NCI-H2081 treated with DMSO at 0.1 percent for 48 hours (cell line): Measurements from ENCODE around the gene FKBP14.
"Not testable (repeated sequence)": the region's sequence is repeated elsewhere in the genome, so short reads cannot be mapped to it uniquely, and the experiment has no call there.

Source experiments
- DNase-seq: peaks from one replicate; lab custom pipeline; 2025; lab: John Stamatoyannopoulos, UW

The FKBP14 gene, protein sequence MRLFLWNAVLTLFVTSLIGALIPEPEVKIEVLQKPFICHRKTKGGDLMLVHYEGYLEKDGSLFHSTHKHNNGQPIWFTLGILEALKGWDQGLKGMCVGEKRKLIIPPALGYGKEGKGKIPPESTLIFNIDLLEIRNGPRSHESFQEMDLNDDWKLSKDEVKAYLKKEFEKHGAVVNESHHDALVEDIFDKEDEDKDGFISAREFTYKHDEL

GRCh38 chr7:30026229-30027064, at the start of gene FKBP14:
TSS of gene FKBP14 (minus strand) at chr7:30026702. CDS start at chr7:30026508, 194 bp downstream.
- peak; percentile 99 for DNase-seq

- peak; percentile 37 for DNase-seq
Observed at GRCh38 chr7:30074422-30075030, 48.0 kb upstream of the FKBP14 start.

DNA sequence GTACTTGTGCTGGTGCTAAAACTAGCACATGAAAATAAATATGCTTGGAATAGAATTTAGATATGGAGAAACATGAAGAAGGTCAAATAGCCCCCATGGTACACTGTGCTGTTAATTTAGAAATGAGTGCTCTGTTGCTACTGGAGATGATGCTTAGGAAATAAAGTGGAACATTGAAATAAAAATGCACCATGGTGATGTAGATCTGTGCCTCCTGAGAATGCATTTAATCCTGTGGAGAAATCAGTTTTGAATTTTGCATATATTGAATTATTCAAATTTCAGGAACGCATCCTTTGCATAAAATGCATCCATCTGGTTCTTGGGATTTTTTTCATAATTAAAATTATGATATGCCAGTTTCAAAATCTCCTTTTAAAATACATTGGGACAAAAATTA, 46.2 kb upstream of the FKBP14 start:
- DNase-seq: no peak

DNA sequence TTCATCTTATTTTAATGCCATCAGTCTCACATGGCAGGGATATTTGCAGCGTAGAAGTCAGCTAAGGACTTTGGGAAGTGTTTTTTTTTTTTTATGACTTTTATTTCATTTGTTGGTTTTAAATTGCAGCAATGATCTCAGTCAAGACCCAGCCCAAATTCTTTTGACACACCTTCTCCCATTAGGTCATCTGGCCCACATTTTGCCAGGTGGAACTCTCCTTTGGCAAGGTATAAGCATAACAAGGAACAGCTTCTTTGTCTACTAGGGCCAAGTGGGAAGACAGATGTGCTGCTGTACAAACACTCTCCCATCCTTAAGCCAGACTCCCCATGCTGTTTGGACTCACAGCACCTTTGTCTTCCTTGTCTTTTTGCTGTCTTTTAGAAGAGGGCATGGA, 43.5 kb upstream of the FKBP14 start:
- no peak for DNase-seq

DNA sequence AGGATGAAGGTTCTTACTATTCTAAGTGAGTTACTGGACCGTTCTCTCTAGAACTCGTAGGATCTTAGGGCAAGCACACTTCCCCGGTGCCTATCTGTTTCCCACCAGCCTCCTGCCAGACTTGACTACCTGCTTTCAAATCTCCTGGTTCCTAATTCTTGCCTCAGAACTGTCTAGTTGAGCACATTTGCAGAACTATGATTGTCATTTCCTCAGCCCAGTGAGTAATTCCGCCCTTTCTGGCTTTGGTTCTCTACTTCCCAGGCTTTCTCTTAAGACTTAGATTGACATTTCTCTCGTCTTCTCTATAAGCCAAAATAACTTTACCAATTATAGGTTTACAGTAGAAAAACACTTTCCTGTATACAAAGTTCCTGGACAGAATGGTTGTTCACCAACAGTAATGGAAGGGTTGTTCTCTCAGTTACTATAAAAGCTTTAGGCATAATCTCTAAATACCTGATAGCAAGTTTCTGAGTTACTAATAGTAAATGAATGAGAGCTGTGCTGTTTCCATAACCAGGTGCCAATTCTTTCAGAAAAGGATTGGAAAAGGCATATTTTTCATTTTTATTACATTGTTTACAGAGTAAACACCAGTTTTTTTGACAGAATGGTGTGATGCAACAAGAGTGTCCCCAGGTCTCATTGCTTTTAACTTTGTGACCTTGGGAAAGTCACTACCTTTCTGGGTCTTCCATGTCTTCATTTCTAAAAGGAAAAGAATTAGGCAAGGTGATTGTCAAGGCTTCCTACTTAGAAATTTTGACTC, 42.8 kb upstream of the FKBP14 start:
- DNase-seq: no peak

DNA sequence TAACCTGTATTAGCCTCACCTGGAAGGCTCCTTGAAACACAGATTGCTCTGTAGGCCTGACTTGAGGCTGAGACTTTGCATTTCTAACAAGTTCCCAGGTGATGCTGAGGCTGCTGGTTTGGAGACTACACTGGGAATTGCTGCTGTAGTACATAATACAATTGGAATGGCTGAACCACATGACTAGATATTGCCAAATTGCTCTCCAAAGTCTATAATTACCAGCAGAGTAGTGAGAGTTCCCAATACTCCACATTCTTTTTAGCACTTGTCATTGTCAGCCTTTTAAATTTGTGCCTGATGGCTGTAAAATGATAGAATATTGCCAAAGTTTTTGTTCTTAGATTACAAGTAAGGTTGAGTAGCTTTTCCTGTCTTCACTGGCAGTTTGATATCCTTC, 41.6 kb upstream of the FKBP14 start:
- DNase-seq: no peak

DNA sequence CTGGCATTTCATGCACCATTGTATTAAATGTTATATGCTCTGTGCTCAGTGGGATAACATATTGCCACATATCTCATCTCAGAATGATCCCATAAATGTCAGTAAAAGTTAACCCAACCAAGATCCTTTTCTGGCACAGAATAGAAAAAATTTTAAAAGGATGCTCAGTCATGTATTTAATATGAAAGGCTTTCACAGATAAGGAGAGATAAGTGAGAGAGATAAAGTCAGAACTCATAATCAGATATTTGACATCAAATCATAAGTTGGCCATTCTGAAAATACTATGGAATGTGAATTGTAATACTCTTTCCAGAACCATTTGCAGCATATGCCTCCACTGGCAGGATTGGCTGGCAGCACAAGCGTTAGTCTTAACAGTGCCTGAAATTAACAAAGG, 40.2 kb upstream of the FKBP14 start:
- DNase-seq: no peak

DNA sequence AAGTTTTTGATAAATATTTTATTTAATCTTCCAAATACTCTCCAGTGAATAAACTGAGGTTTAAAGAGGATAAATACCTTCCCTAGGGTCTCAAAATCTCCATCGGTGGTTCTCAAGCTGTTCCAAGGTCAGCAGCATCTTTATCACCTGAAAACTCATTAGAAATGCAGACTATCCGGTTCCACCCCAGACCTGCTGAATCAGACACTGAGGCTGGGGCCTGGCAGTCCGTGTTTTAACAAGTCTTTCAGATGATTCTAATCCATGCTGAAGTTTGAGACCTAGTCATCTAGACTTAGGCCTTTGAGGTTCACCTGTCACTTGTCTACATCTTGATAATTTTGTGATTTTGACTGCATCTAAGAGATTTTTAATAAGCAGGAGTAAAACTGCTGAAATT, 39.2 kb upstream of the FKBP14 start:
- DNase-seq: no peak

DNA sequence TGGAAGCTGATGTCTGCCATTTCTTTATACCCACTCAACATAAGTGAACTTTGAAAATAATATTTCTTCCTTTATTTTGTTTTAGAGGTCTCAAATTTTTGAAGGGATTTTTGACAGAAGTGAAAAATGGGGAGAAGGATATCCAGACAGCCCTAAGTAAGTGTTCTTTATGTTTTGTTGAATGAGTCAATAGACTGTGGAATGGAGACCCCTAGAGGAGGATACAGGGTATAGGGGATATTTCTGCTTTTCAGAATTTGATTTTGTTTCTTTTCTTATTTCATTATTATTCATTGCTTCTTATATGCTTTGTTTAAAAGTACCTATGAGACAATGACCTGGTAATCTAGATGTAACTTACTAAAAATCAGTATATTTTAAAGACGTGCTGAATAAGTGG, 36.1 kb upstream of the FKBP14 start:
- DNase-seq: no peak

DNA sequence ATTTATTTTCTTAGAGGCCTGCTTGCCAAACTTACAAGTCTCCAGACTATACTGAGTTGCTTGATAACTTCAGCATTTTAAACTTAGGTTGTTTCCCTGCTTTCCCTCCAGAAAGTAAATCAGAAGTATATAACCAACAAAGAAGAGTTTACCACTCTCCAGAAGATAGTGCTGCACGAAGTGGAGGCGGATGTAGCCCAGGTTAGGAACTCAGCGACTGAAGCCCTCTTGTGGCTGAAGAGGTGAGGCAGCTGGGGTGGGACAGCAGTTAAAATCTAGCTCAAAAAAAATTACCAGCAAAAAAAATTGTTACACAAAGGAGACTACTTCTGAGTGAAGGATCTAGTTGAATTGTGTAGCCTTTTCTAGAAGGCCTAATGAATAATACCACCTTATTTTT, 35.3 kb upstream of the FKBP14 start:
- DNase-seq: not testable (repeated sequence)

DNA sequence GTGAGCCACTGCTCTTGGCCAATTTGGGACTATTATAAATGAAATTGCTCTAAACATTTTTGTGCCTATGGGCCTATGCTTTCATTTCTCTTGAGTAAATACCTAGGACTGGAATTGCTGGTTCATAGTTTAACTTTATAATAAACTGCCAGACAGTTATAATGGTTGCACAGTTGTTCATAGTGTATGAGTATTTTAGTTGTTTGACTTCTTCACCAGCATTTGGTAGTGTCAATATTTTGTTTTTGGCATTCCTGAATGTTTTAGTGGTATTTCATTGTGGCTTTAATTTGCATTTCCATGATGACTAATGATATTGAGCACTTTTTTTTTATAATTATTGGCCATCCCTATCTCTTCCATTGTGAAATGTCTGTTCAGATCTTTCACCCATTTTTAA, 31.2 kb upstream of the FKBP14 start:
- DNase-seq: no peak

DNA sequence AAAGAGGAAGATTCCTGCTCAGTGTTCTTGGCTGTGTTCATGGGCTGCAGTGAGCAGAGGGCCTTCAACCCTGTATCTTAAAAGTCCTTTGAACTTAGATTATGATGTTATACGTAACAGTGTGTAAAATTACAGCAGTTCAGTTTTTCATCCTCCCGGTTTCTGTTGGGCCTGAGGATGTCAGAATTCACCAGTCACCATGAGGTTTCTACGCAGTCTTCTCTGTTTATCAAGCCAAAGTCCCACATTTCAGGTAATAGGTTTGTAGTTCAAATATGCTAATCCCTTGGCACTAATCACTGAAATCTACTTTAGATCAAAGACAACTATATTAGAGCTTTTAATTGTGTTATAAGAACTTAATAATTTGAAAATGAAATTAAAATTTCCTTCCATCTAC, 26.6 kb upstream of the FKBP14 start:
- DNase-seq: no peak

GRCh38 chr7:30049173-30049572, 22.7 kb upstream of the FKBP14 start:
- DNase-seq: no peak

- no peak for DNase-seq
Observed at GRCh38 chr7:30048582-30048981, 22.1 kb upstream of the FKBP14 start.

DNA sequence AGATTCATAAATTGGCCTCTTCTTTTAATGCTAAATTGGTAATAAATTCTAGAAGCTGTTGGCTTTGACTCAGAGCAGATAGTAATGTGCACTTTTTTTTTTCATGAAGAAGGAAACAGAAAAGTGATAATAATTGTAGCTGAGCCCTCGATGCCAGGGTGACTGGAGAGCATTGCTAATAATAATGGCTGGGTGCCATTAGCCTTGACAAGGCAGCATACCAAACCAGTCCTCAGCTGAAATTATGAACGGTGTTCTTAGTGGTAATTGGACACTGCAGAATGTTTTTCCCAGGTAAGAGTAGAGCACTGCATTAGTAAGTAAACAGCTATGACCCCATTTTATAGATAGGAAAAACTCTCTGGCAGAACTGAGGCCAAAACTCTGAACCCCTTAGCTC, 20.6 kb upstream of the FKBP14 start:
- no peak for DNase-seq

- no peak for DNase-seq
Observed at GRCh38 chr7:30046127-30046770, 19.7 kb upstream of the FKBP14 start.

- DNase-seq: no peak
Observed at GRCh38 chr7:30041526-30042269, 15.2 kb upstream of the FKBP14 start.

GRCh38 chr7:30040938-30041337, 14.4 kb upstream of the FKBP14 start:
- no peak for DNase-seq

- DNase-seq: no peak
Observed at GRCh38 chr7:30038196-30038980, 11.9 kb upstream of the FKBP14 start.

- DNase-seq: no peak
Observed at GRCh38 chr7:30036220-30036619, 9.7 kb upstream of the FKBP14 start.
